Measurements from ENCODE around the gene ARHGAP42. TPM values are rescaled to one million over a fixed set of nuclear protein-coding genes. Genes with fewer than 3 reads are reported as not detected.

ARHGAP42 gene
- total and polyA plus RNA-seq, 2 experiments from 2014 or later = 64.8 to 135 TPM

DNA sequence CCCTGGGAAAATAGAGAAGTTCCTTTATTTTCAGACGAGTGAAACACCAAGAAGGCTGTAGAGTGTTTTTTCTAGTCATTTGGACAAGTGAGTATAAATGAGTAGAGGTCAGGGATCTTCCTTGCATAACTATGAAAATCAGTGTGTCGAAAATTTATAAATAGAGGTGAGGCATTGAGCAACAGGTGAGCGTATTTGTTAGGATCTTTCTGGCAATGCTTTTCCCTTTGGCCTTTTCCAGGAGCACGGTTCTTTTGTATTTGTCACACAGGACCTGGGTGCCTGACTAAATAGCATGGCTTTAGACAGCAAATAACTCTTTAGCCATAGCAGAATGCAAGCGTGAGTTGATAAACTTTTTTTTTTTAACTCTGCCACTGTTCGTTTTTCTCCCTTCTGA, 19.6 kb upstream of the ARHGAP42 start:
- TF ChIP-seq CTCF (IDR thresholded peaks at IDR 0.05; ENCODE audit: low read depth, low read length) = no peak
- H3K27ac ChIP-seq = no peak overlapping the region

DNA sequence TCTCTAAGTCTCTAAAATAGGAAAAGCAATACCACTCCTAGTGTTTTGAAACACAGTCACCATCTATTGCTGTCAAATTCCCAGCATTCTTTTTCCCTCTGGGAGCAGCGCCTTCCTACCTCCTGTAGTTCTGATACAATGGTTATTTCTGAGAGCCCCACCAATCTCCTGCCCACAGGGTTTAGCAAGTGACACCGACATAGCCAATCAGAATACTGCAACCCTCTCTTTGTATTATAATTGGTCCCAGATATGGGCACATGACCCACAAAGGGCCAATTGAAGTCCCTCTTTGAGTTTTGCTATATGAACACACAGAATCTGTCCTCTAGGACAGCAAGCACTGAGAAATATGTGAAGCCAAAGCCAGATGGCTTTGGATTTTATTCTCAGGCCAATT, 16.9 kb upstream of the ARHGAP42 start:
- H3K27me3 ChIP-seq = no peaks in the 10 kb centered on the region
- no peak for TF ChIP-seq CTCF (IDR thresholded peaks at IDR 0.05; ENCODE audit: low read depth, low read length)
- H3K4me3 ChIP-seq = no peak overlapping the region
- no peak overlapping the region for H3K27ac ChIP-seq
- no peaks in the 10 kb centered on the region for H3K36me3 ChIP-seq
- H3K9me3 ChIP-seq (ENCODE audit: low read depth) = no peaks in the 10 kb centered on the region
- H3K4me1 ChIP-seq (ENCODE audit: low read depth) = peaks cover 4% of the 10 kb centered on the region
- DNase-seq (ENCODE audit: low read depth in 1 of 2, low spot score in 1 of 2) = no peak

More for the DNA sequence above, 19.6 kb upstream of the ARHGAP42 start:
- H3K36me3 ChIP-seq = no peaks in the 10 kb centered on the region
- no peaks in the 10 kb centered on the region for H3K9me3 ChIP-seq (ENCODE audit: low read depth)
- DNase-seq (ENCODE audit: low read depth in 1 of 2, low spot score in 1 of 2) = no peak
- H3K4me1 ChIP-seq (ENCODE audit: low read depth) = no peaks in the 10 kb centered on the region
- H3K27me3 ChIP-seq = no peaks in the 10 kb centered on the region
- H3K4me3 ChIP-seq = no peak overlapping the region

- Histone ChIP-seq H3K9me3 (ENCODE audit: low read depth) (no peaks in the 10 kb centered on the region), H3K36me3 (no peaks in the 10 kb centered on the region), H3K27ac (no peak overlapping the region), H3K27me3 (no peaks in the 10 kb centered on the region), H3K4me1 (ENCODE audit: low read depth) (peaks cover 7% of the 10 kb centered on the region), H3K4me3 (no peak overlapping the region)
- DNase-seq (ENCODE audit: low read depth in 1 of 2, low spot score in 1 of 2) = no peak
- no peak for TF ChIP-seq CTCF (IDR thresholded peaks at IDR 0.05; ENCODE audit: low read depth, low read length)
Measured at GRCh38 chr11:100671471-100671870, 15.6 kb upstream of the ARHGAP42 start.

DNA sequence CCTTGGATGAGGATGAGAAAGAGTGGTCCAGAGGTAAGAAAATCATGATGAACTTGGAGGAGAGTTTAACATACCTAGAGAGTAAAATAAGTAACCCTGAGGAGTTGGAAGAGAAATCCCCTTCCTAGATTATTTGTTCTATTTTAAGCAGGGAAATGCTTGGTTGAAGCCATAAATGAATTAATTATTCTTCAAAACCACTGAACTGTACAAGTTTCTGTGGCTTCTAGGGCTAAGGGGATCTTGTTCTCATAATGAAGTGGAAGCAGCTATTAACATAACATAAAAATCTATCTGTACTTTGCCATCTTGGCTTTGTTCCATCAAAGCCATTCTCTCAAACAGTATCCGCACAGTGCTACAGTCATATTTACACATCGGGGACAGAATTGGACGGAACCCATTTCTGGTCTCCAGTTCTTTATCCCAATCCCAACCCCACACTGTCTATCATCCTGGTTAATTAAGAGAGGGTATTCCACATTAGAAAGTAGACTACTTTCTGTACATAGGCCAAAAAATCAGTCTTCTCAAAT, 14.5 kb upstream of the ARHGAP42 start:
- no peaks in the 10 kb centered on the region for H3K9me3 ChIP-seq (ENCODE audit: low read depth)
- H3K36me3 ChIP-seq = no peaks in the 10 kb centered on the region
- peaks cover 7% of the 10 kb centered on the region for H3K4me1 ChIP-seq (ENCODE audit: low read depth)
- H3K27ac ChIP-seq = no peak overlapping the region
- H3K4me3 ChIP-seq = no peak overlapping the region
- no peaks in the 10 kb centered on the region for H3K27me3 ChIP-seq
- no peak for DNase-seq (ENCODE audit: low read depth in 1 of 2, low spot score in 1 of 2)
- TF ChIP-seq CTCF (IDR thresholded peaks at IDR 0.05; ENCODE audit: low read depth, low read length) = no peak

DNA sequence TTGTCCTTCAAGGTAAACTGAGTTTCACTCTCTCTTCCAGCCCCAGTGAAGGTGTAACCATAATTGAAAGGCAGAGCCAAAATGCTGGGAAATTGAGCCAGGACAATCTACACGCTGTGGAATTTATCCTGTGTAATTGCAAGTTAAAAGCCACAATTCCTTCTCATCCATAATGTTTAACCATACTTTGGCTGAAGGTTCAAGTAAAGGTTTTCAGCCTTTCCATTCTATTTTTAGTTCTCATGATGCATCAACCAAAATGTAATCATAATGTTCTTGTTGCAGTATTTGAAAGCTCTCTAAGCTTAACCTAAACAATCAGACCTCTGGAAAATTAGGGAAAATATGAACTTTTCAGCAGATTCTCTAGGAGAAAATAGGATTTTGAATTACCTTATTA, 14.0 kb upstream of the ARHGAP42 start:
- peaks cover 7% of the 10 kb centered on the region for H3K4me1 ChIP-seq (ENCODE audit: low read depth)
- DNase-seq (ENCODE audit: low read depth in 1 of 2, low spot score in 1 of 2) = no peak
- H3K9me3 ChIP-seq (ENCODE audit: low read depth) = no peaks in the 10 kb centered on the region
- H3K36me3 ChIP-seq = no peaks in the 10 kb centered on the region
- no peak overlapping the region for H3K27ac ChIP-seq
- no peak for TF ChIP-seq CTCF (IDR thresholded peaks at IDR 0.05; ENCODE audit: low read depth, low read length)
- no peaks in the 10 kb centered on the region for H3K27me3 ChIP-seq
- H3K4me3 ChIP-seq = no peak overlapping the region

GRCh38 chr11:100674212-100674611, 12.9 kb upstream of the ARHGAP42 start:
- Histone ChIP-seq H3K9me3 (ENCODE audit: low read depth) (no peaks in the 10 kb centered on the region), H3K36me3 (no peaks in the 10 kb centered on the region), H3K4me1 (ENCODE audit: low read depth) (peaks cover 7% of the 10 kb centered on the region), H3K4me3 (no peak overlapping the region), H3K27ac (no peak overlapping the region), H3K27me3 (no peaks in the 10 kb centered on the region)
- TF ChIP-seq CTCF (IDR thresholded peaks at IDR 0.05; ENCODE audit: low read depth, low read length) = no peak
- peak in 1 of 2 donors; percentile 17 for DNase-seq (ENCODE audit: low read depth in 1 of 2, low spot score in 1 of 2)
